NCI-H2196 (cell line): ENCODE measurements around the gene IGSF21.

Source experiments
- DNase-seq: peaks from one replicate; lab custom pipeline; 2025; ENCODE audit not compliant: unreplicated experiment; lab: John Stamatoyannopoulos, UW

The IGSF21 gene

DNA sequence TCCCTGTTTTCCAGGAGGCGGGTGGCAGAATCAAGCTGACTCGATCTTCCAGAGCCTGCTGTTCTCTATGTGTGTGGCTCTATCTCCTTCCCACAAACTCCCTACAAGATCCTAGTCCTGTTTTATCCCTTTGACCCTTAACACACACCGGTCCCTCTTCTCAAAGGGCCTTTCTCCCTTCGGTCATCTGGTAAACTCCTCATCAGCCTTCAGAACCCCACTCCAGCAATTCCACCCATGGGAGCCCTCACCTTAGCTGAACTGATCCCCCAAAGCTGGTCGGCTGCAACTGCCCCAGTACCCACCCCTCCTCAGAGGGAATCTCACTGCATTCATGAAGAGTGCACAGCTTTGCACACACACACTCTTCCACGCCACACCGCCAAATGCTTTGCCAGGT, 184.9 kb downstream of the IGSF21 start:
- DNase-seq: no peak

DNA sequence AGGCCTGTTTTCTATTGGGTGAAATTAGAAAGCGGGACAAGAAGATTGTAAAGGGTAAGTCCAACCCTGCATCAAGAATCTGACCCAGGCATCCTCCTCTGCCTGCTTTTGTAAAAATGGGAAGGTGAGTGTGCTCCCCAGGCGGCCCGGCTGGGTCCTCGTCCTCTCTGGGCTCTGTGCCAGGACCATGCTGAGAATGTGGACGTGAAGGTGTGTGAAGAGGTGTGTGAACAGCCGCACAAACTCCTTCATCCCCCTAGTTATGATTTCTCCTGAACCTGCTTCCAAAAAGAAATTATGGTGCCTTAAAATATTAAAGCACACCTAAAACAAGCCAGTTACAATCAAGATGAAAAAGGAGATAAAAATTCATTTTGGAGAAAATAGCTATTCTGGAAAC, 185.7 kb downstream of the IGSF21 start:
- peak; percentile 42 for DNase-seq

DNA sequence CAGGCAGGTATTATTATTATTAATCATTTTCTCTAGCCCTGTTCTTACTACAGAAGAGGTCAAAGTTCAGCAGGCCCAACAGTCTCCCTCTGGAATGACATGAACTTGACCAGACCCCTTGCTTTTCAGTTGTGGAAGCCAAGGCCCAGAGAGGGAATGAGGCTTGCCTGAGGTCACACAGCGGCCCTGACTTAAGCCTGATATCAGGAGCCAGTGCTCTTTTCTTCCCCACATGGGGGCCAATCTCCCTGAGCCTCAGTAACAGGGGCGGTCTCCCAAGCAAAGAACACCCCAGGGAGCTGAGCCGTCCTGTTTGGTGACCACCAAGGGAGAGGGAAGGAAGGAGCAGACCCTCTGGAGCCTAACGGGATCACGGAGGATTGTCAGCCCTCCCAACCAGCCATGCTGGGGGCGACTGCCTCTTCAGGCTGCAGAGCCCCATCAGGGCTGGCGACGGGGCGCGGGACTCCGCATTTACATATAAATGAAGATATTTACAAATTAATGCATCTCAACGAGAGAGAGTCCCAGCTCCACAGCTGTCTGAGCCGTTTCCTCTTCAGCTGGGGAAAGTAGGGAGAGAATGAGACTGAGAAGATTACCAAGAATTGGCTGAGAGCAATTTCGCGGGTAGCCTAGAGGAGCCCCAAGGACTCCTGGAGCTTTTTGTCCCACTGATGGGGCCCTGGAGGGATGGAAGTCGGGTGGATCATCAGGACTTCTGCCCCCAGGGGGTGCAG, 187.0 kb downstream of the IGSF21 start:
- no peak for DNase-seq

DNA sequence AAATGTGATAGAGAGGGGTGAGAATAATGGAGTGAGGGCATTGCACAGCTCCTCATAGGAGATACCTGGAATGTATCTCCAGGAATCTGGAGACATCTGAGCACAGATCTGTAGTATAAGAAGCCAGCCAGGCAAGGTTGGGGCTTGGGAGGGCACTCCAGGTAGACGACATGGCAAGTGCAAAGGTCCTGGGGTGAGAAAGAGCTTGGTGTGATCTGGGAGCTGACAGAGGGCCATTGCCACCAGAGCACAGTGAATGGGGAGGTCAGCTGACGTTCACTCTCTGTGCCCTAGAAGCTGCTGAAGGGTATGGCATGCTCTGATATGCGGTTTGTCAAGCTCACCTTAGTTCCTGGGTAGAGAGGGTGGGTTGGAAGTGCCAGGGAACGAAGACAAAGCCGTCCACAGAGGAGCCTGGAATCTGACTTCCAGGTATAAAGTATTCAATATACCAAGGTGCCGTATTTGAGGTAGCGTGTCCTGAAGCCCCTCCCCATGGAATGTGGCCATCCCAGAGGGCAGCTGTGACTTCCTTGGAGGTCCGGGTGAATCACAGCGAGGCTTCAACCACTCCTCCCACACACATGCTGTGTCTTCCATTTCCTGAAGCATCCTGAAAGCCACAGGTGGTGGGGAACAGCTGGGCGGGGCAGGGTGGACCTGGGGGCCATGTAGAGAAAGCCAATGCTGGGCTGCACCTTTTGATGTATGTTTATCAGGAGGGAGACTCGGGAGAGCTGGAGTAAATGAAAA, 190.5 kb downstream of the IGSF21 start:
- DNase-seq: no peak

DNA sequence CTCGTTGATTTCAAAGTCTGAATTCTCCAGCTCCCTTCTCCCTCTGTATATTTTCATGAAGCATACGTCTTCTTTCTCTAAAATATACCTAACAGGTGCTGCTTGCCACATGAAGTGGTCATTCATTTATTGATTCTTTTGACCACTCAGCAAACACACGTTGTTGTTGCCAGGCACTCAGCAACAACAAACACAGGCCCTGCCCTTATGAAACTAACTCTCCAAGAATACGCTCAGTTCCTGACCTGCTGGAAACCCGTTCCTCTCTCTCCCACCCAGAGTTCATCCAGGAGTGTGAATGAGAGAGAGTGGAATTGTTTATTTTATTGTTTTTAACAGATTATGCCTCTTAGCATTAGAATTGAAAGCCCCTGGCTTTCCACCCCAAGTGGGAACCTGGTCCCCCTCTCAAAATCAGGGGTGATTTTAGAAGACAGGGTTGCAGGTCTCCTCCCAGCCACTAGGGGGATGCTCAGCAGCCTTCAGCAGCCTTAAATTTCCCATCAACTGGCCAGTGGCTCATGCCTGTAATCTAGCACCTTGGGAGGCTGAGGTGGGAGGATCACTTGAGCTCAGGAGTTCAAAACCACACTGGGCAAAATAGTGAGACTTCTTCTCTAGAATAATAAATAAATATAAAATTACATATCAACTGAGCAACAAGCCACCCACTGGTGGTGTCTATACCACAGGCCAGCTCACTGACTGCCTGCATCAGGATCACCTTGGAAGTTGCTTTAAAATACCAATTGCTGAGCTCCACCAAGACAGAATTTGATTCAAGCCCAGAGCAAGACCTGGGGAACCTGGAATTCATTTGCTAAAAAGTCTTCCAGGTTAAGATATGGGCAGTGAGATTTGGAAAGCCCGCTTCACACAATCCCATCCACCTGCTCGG, 192.1 kb downstream of the IGSF21 start:
- DNase-seq: peak; percentile 76

- DNase-seq: no peak
These were observed 192.8 kb downstream of the IGSF21 start for GRCh38 chr1:18300376-18300775.

GRCh38 chr1:18302788-18303413, 195.3 kb downstream of the IGSF21 start:
- no peak for DNase-seq

DNA sequence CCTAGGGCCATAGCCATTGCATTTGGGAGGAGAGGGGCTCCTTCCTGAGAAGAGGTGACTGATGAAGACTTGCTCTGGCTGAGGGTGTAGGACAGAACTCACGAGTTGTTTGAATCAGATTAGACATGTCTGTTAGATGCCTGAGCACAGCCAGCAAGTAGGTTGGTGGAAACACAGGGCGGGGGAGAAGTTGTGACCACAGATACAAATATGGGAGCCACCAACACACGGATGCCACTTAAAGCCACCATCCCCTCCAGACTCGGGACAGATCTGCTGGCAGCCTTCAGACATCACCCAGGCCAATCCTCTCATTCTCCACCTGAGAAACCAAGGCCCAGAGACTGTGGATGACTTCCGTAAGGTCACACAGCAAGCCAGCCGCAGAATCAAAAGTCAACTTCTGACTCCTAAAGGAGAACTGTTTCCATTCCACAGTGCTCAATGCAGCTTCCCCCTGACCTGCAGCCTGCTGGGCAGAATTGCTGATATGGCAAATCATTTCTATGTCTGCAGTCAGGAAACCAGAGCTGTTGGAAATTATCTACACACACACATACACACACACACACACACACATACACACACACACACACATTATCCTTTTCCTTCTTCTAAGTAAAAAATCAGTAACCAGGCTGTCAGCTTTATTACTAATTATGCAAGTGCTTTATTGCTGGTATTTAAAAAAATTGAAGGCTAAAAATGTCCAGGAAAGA, 196.7 kb downstream of the IGSF21 start:
- DNase-seq: no peak

DNA sequence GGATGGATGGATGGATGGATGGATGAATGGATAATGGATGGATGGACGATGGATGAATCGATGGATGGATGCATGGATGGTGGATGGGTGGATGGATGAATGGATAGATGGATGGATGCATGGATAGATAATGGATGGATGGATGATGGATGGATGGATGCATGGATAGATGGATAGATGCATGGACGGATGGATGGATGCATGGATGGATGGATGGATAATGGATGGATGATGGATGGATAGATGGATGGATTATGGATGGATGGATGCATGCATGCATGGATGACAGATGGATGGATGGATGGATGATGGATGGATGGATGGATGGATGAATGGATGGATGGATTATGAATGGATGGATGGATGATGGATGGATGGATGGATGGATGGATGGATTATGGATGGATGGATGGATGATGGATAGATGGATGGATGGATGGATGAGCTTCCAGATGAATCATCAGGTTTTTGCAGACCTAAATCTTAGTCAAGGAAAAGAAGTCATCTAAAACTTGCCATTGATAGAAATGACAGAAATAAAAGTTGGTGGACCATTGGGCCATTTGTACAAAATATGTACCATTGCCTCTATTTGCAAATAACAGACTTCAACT, 197.7 kb downstream of the IGSF21 start:
- no peak for DNase-seq

DNA sequence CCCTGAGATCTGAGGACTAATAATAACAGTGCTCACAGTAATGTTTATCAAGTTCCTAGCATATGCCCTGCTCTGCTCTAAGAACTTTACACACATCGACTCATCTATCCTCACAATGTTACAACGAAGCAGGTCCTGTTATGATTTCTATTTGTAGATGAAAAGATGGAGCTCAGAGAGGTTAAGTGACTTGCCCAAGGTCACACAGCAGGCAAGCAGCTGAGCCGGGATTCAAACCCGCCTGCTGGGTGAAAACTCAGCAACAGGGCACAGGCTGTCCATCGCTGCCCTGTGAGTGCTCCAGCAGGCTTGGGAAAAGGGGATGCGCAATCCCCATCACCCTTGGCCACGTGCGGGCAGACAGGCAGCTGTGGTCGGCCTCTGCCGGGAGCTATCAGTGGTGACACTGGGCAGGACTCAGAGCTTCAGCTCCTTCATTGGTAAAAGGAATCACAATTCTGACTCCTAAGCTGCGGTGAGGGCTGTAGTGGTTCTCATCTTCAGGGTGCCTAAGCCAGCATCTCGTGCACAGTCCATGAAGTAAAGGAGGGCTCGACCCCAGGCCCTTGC, 199.8 kb downstream of the IGSF21 start:
- DNase-seq: no peak

- DNase-seq: no peak
These were observed 202.1 kb downstream of the IGSF21 start for GRCh38 chr1:18309552-18310155.

DNA sequence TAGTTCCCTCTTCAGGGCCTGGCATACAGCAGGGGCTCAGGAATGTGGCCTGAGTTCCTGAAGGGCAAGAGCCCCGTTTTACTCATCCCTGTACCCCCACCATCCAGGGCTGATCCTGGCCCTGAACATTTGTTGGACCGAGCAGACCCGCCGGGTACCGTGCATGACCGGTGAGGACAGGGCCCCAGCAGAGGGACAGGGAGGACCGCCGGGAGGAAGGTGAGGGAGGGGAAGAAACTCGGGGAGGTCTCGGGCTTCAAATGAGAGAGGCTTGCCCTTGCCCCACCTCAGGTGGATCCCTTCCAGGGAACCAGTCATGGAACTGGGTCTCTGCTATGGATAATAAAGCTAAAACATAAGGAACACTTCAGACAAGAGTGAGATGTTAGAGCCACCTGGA, 205.4 kb downstream of the IGSF21 start:
- DNase-seq: no peak

- DNase-seq: no peak
These were observed 205.9 kb downstream of the IGSF21 start for GRCh38 chr1:18313523-18313922.

GRCh38 chr1:18314399-18314798, 206.8 kb downstream of the IGSF21 start:
- no peak for DNase-seq

GRCh38 chr1:18315449-18315848, 207.9 kb downstream of the IGSF21 start:
- no peak for DNase-seq

DNA sequence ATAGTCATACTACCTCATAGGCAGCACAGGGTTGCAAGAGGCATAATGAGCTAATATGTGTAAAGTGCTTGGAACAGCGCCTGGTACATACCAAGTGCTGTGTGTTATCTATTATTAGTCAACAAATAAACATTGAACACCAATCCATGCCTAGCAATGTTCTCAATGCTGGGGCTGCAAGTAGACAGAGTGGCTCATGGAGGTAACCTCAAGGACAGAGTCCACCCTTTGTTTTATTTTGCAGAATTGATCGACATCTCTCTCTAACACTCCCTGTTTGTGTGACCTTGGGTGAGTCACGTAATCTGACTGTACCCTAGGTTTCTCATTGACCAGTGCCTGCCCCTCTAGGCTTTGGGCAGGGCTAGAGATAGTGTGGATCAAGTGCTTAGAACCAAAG, 209.2 kb downstream of the IGSF21 start:
- no peak for DNase-seq

DNA sequence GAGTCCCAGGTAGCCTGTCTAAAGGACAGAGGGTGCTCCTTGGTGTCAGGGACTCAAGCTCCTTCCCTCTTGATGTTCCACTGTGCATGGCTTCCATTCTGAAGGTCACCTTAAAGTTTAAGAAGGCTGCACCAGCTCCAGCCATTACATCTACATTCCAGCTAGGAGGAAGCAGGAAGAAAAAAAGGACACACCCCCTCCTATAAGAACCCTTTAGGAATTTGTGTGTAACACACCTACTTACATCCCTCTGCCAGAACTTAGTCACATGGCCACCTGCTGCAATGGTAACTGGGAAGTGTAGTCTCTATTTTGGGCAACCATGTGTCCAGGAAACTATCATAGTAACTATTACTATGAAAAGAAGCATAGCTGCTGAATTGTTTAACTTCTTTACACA, 211.5 kb downstream of the IGSF21 start:
- DNase-seq: no peak

- DNase-seq: peak; percentile 55
These were observed 212.5 kb downstream of the IGSF21 start for GRCh38 chr1:18320051-18320450.

GRCh38 chr1:18322368-18323032, 214.9 kb downstream of the IGSF21 start:
- DNase-seq: peak; percentile 22
